Measurements from ENCODE around the gene NEK10.
"Not testable (repeated sequence)": the region's sequence is repeated elsewhere in the genome, so short reads cannot be mapped to it uniquely, and the experiment has no call there.

NEK10 gene

DNA sequence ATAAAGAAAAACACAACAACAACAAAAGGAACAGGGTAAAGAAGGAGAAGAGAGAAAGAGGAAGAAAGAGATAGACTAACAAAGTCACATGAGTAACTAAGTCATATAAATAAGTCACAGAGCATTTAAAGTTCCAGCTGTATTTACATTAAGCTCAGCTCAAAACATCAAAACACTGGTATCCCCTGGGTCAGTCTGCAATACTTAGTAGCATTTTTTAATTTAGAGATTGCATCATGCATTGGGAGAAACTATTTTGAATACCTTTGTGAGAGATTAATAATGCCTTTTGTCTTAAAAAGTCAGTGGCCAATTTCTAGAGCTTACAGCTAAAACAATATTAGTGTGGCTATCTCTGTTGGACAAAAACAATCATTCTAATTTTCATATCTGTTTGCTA is 78.4 kb downstream of the NEK10 start:
- no peak overlapping the region for H3K4me3 ChIP-seq (ENCODE audit: low read depth, low read length)
- TF ChIP-seq, protein P1, sequence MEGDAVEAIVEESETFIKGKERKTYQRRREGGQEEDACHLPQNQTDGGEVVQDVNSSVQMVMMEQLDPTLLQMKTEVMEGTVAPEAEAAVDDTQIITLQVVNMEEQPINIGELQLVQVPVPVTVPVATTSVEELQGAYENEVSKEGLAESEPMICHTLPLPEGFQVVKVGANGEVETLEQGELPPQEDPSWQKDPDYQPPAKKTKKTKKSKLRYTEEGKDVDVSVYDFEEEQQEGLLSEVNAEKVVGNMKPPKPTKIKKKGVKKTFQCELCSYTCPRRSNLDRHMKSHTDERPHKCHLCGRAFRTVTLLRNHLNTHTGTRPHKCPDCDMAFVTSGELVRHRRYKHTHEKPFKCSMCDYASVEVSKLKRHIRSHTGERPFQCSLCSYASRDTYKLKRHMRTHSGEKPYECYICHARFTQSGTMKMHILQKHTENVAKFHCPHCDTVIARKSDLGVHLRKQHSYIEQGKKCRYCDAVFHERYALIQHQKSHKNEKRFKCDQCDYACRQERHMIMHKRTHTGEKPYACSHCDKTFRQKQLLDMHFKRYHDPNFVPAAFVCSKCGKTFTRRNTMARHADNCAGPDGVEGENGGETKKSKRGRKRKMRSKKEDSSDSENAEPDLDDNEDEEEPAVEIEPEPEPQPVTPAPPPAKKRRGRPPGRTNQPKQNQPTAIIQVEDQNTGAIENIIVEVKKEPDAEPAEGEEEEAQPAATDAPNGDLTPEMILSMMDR (IDR thresholded peaks at IDR 0.05; ENCODE audit: insufficient read depth, low read depth, low read length, missing control alignments): no peak
- DNase-seq (ENCODE audit: low read depth): no peak

DNA sequence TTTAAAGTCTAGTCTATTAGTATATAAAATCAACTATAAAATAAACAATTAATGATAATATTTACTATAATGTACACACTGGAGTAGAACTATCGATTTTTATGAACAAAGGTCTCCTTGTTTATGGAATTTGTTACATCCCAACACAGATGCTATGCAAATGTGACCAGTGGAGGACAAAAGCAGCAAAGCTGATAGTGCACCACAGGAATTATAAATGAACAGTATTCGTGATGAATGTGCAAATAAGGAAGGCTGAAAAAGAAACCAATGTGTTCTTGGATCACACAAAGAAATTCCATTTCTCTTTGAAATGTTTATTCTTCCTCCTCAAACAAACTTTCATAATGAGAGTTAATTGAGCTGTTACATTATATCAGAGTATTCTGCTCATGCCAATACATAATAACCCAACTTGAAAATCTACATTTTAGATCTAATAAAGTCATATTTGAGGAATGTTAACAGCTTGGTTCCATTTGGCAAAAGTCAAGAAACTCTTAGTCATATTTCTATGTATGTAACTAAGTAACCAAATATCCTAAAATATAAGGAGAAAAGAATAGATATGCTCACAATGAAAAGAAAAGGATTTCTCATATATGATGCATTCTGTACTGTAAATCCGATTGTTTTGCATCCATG is 79.3 kb downstream of the NEK10 start:
- TF ChIP-seq, protein P1 (IDR thresholded peaks at IDR 0.05; ENCODE audit: insufficient read depth, low read depth, low read length, missing control alignments): no peak
- no peak for DNase-seq (ENCODE audit: low read depth)
- no peak overlapping the region for H3K4me3 ChIP-seq (ENCODE audit: low read depth, low read length)

DNA sequence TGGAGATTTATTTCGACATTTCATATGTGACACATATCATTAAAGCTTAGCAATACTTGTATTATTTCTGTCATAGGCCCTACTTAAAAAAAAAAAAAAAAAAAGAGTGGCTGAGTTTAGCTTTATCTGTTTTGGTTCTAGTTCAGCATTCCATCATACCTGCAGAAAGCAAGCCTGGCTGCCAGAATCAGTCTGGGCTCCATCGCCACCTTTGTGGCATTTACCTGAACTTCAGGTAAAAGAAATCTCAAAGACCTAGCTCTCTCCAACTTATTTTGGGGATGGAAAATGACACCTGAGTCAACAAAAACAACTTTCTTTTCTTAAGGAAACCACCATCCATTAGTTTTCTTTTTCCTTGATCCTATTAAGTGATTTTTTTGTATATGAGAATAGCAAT is 82.1 kb downstream of the NEK10 start:
- TF ChIP-seq, protein P1 (IDR thresholded peaks at IDR 0.05; ENCODE audit: insufficient read depth, low read depth, low read length, missing control alignments): no peak
- no peak for DNase-seq (ENCODE audit: low read depth)
- H3K4me3 ChIP-seq (ENCODE audit: low read depth, low read length): no peak overlapping the region

GRCh38 chr3:27286467-27286866 is 82.7 kb downstream of the NEK10 start:
- H3K4me3 ChIP-seq (ENCODE audit: low read depth, low read length): not testable (repeated sequence)

GRCh38 chr3:27285668-27286067 is 83.5 kb downstream of the NEK10 start:
- H3K4me3 ChIP-seq (ENCODE audit: low read depth, low read length): no peak overlapping the region
- TF ChIP-seq, protein P1 (IDR thresholded peaks at IDR 0.05; ENCODE audit: insufficient read depth, low read depth, low read length, missing control alignments): no peak
- DNase-seq (ENCODE audit: low read depth): no peak

More at GRCh38 chr3:27286467-27286866, 82.7 kb downstream of the NEK10 start:
- DNase-seq (ENCODE audit: low read depth): not testable (repeated sequence)

DNA sequence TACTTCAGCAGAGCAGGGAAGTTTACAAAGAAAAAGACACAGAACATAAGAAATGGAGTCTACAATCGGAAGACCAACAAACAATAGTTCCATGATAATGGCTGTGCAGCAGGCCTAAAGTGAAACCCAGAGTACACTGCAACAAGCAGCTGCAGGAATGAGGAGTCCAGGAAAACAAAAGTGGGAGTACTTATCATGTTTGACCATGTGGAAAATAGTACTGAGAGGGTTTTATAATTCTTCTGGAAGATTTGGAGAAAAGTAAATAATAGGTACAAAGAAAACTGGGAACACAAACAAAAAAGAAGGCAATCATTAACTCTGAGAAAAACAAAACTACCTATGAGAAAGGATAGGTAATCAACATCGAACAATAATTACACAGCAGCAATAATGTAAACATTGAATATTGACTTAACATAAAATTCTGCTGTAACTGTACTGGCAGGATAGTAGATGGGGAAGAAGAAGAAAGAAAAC is 87.5 kb downstream of the NEK10 start:
- no peak for DNase-seq (ENCODE audit: low read depth)
- TF ChIP-seq, protein P1 (IDR thresholded peaks at IDR 0.05; ENCODE audit: insufficient read depth, low read depth, low read length, missing control alignments): no peak
- no peak overlapping the region for H3K4me3 ChIP-seq (ENCODE audit: low read depth, low read length)

- H3K4me3 ChIP-seq (ENCODE audit: low read depth, low read length): no peak overlapping the region
- TF ChIP-seq, protein P1 (IDR thresholded peaks at IDR 0.05; ENCODE audit: insufficient read depth, low read depth, low read length, missing control alignments): peak; percentile 1
- DNase-seq (ENCODE audit: low read depth): no peak
These were observed 90.1 kb downstream of the NEK10 start for GRCh38 chr3:27279123-27279522.

Measured in GM12865 (cell line).